ENCODE results near the gene EFR3B.

The EFR3B gene

GRCh38 chr2:25077789-25078169, 35.9 kb downstream of the EFR3B start:
- H3K4me3 ChIP-seq (ENCODE audit: insufficient read depth, low read length, poor library complexity, severe bottlenecking) = no peak overlapping the region
- H3K9ac ChIP-seq (ENCODE audit: low read length) = no peak overlapping the region
- H4K20me1 ChIP-seq (ENCODE audit: low read depth, low read length) = no peaks in the 10 kb centered on the region
- no peaks in the 10 kb centered on the region for H3K9me3 ChIP-seq (ENCODE audit: insufficient read depth, low read length)
- H3K27me3 ChIP-seq (ENCODE audit: low read length) = no peaks in the 10 kb centered on the region
- no peaks in the 10 kb centered on the region for H3K9me2 ChIP-seq (replicated peaks; ENCODE audit: insufficient read depth, low read length)
- H3K36me3 ChIP-seq (ENCODE audit: low read length) = no peaks in the 10 kb centered on the region
- H2AFZ ChIP-seq (ENCODE audit: low read depth, low read length, severe bottlenecking) = no peak overlapping the region
- TF ChIP-seq, protein P1, sequence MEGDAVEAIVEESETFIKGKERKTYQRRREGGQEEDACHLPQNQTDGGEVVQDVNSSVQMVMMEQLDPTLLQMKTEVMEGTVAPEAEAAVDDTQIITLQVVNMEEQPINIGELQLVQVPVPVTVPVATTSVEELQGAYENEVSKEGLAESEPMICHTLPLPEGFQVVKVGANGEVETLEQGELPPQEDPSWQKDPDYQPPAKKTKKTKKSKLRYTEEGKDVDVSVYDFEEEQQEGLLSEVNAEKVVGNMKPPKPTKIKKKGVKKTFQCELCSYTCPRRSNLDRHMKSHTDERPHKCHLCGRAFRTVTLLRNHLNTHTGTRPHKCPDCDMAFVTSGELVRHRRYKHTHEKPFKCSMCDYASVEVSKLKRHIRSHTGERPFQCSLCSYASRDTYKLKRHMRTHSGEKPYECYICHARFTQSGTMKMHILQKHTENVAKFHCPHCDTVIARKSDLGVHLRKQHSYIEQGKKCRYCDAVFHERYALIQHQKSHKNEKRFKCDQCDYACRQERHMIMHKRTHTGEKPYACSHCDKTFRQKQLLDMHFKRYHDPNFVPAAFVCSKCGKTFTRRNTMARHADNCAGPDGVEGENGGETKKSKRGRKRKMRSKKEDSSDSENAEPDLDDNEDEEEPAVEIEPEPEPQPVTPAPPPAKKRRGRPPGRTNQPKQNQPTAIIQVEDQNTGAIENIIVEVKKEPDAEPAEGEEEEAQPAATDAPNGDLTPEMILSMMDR (IDR thresholded peaks at IDR 0.05; ENCODE audit: insufficient read depth, low read length, poor library complexity, severe bottlenecking) = no peak
- no peak for TF ChIP-seq EZH2phosphoT487 (conservative IDR thresholded peaks at IDR 0.05; ENCODE audit: low read length)
- H3K4me2 ChIP-seq (ENCODE audit: low read depth, low read length, poor library complexity, severe bottlenecking) = no peak overlapping the region
- no peaks in the 10 kb centered on the region for H3F3A ChIP-seq (ENCODE audit: insufficient read depth)
- no peaks in the 10 kb centered on the region for H3K79me2 ChIP-seq (ENCODE audit: insufficient read depth, low read length)
- no peak overlapping the region for H3K27ac ChIP-seq (ENCODE audit: low read depth, low read length)

DNA sequence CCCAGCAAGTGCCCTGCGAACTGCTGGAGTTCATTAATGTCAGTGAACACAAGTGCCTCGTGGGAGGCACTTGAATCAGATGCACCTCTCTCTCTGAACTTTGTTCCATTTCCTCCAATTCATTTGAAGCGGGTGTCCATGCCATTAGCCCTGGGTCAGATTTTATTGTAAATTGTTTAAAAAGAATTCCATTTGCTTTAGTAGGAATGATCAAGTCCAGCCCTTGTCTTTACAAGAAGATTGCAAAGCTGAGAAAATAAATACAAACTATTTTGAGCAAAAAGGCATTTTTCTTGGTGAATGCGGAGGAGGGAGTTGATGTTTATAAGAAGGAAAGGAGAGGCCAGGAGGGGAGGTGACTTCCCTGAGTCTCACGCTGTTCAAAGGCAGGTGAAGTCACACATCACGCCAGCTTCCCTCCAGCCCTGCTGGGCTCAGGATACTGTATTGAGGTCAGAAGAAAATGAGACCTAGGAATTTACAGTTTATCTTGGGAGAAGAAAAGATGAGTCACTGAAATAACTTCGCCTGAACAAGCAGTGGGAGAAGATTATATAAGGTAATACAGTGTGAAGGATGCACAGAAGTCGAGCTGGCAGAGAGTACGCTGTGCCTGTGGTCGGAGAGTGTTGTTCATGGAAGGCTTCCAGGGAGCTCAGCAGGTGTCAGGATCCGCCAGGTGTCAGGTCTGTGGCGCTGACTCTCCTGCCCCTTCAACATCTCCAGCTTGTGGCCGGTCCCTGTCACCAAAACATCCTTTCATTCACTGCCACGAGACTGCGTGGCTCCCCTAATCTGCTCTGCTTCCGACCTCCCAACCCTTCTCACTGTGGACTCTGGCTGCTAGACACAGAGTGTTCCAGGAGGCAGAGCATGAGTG, 36.5 kb downstream of the EFR3B start:
- Histone ChIP-seq H3K4me3 (ENCODE audit: insufficient read depth, low read length, poor library complexity, severe bottlenecking) (no peak overlapping the region), H3K9me2 (replicated peaks; ENCODE audit: insufficient read depth, low read length) (no peaks in the 10 kb centered on the region), H3K9ac (ENCODE audit: low read length) (no peak overlapping the region), H3K9me3 (ENCODE audit: insufficient read depth, low read length) (no peaks in the 10 kb centered on the region), H3K27me3 (ENCODE audit: low read length) (no peaks in the 10 kb centered on the region), H3K79me2 (ENCODE audit: insufficient read depth, low read length) (no peaks in the 10 kb centered on the region), H3K4me2 (ENCODE audit: low read depth, low read length, poor library complexity, severe bottlenecking) (no peak overlapping the region), H3K36me3 (ENCODE audit: low read length) (no peaks in the 10 kb centered on the region), H2AFZ (ENCODE audit: low read depth, low read length, severe bottlenecking) (no peak overlapping the region), H3F3A (ENCODE audit: insufficient read depth) (no peaks in the 10 kb centered on the region), H4K20me1 (ENCODE audit: low read depth, low read length) (no peaks in the 10 kb centered on the region), H3K27ac (ENCODE audit: low read depth, low read length) (no peak overlapping the region)
- no peak for TF ChIP-seq EZH2phosphoT487 (conservative IDR thresholded peaks at IDR 0.05; ENCODE audit: low read length)
- TF ChIP-seq, protein P1 (IDR thresholded peaks at IDR 0.05; ENCODE audit: insufficient read depth, low read length, poor library complexity, severe bottlenecking) = no peak

DNA sequence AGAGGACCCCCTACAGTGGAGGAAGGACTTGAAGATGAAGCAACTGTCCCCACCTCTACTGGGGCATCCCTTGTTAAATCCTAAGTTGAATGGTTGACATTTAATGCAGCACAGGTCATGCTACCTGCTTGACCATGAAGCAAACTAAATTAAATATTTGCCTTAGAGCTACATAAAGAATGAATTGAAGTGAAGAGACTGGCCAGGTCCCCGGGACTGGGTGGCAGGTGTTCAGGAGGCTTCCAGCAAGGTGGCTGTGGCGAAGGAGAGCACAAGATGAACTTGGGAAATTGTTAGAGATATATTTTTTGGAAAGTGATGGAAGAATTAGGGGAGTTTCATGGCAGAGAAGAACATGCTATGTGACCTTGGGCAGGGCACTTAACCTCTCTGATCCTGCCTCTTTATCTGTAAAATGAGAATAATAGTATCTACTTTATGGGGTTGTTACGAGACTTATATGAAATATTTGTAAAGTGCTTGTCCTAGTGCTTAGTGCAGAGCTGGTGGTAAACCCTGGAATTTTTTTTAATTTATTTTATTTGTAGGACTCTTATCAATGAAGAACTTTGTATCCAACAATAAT, 37.3 kb downstream of the EFR3B start:
- H3K27me3 ChIP-seq (ENCODE audit: low read length) = no peaks in the 10 kb centered on the region
- H3K9ac ChIP-seq (ENCODE audit: low read length) = no peak overlapping the region
- H3K27ac ChIP-seq (ENCODE audit: low read depth, low read length) = no peak overlapping the region
- H3K9me3 ChIP-seq (ENCODE audit: insufficient read depth, low read length) = no peaks in the 10 kb centered on the region
- no peak overlapping the region for H2AFZ ChIP-seq (ENCODE audit: low read depth, low read length, severe bottlenecking)
- no peak overlapping the region for H3K4me2 ChIP-seq (ENCODE audit: low read depth, low read length, poor library complexity, severe bottlenecking)
- H3K36me3 ChIP-seq (ENCODE audit: low read length) = no peaks in the 10 kb centered on the region
- no peaks in the 10 kb centered on the region for H3K79me2 ChIP-seq (ENCODE audit: insufficient read depth, low read length)
- TF ChIP-seq, protein P1 (IDR thresholded peaks at IDR 0.05; ENCODE audit: insufficient read depth, low read length, poor library complexity, severe bottlenecking) = no peak
- no peak for TF ChIP-seq EZH2phosphoT487 (conservative IDR thresholded peaks at IDR 0.05; ENCODE audit: low read length)
- no peak overlapping the region for H3K4me3 ChIP-seq (ENCODE audit: insufficient read depth, low read length, poor library complexity, severe bottlenecking)
- no peaks in the 10 kb centered on the region for H4K20me1 ChIP-seq (ENCODE audit: low read depth, low read length)
- no peaks in the 10 kb centered on the region for H3F3A ChIP-seq (ENCODE audit: insufficient read depth)
- no peaks in the 10 kb centered on the region for H3K9me2 ChIP-seq (replicated peaks; ENCODE audit: insufficient read depth, low read length)
